HCT116 (cell line): ENCODE results near the gene TMEM126B. TPM values are rescaled to one million over a fixed set of nuclear protein-coding genes. Genes with fewer than 3 reads are reported as not detected.

Experiments
- ATAC-seq: fragments of 200-7000 bp; cut with Tn5 transposase; 2 replicates; pipeline ENCODE4 v1.9.1; 2020; ENCODE audit warnings: mild to moderate bottlenecking, moderate library complexity
- BruUV-seq: library from RNA; stranded (reverse); fragments of 400-500 nt; replicated peaks from 2 replicates; lab custom pipeline; 2021; lab: Mats Ljungman, UMichigan
- CTCF ChIA-PET: fragments of 300-600 bp; sonication (Branson Sonifier 250); formaldehyde crosslinking; loops from one replicate; lab custom pipeline; 2021; ENCODE audit warnings: antibody characterized with exemption; lab: Charles Lee
- POLR2A ChIA-PET: fragments of 300-600, 350-600 bp; sonication (Branson Sonifier 250); formaldehyde crosslinking; loops from one replicate; lab custom pipeline; 2021; ENCODE audit warnings: antibody characterized with exemption; lab: Charles Lee
- RAD21 ChIA-PET, 2 experiments: fragments of 300-600 bp; sonication (Branson Sonifier 250); formaldehyde crosslinking; loops; one replicate each; lab custom pipeline; 2023; ENCODE audit warnings: low total read pairs in 2 of 2; ENCODE audit not compliant: uncharacterized antibody in 2 of 2, unreplicated experiment in 2 of 2, low non-redundant PET in 1 of 2; lab: Charles Lee
- DNase-seq: peaks from one replicate; pipeline ENCODE4 v3.0.0-alpha.2; 2010; ENCODE audit warnings: low read depth, low spot score
- H2AFZ ChIP-seq: fragments of 200-600 bp; shearing (Covaris generic), sonication (generic); 2 replicates; pipeline ENCODE4 v1.6.1; 2017; ENCODE audit warnings: low read depth, mixed run types, mixed read lengths, antibody characterized with exemption, low read length; ENCODE audit not compliant: poor library complexity, severe bottlenecking
- H3K27ac ChIP-seq: 2 replicates; pipeline ENCODE4 v1.5.1; 2012; ENCODE audit warnings: low read depth, low read length
- H3K27me3 ChIP-seq: fragments of 200-600 bp; sonication (generic); 2 replicates; pipeline ENCODE4 v1.6.1; 2016; ENCODE audit warnings: mixed run types, low read length, mixed read lengths; ENCODE audit not compliant: insufficient read depth
- H3K36me3 ChIP-seq, 2 experiments: fragments of 200-500 bp in 1 of 2; fragments of 200-600 bp in 1 of 2; sonication (Bioruptor generic) in 1 of 2; sonication (generic) in 1 of 2; 2 replicates each; pipeline versions ENCODE4 v1.5.1 to v1.6.1; 2014 to 2016; ENCODE audit warnings: low read length in 2 of 2, inconsistent platforms in 1 of 2, mixed read lengths in 1 of 2, mixed run types in 1 of 2; ENCODE audit not compliant: insufficient read depth in 2 of 2, control insufficient read depth in 1 of 2
- H3K4me1 ChIP-seq, 2 experiments: fragments of 200-600 bp in 1 of 2; sonication (generic) in 1 of 2; 2 replicates each; pipeline versions ENCODE4 v1.5.1 to v1.6.1; 2012 to 2017; ENCODE audit warnings: low read length in 2 of 2, inconsistent platforms in 1 of 2, mild to moderate bottlenecking in 1 of 2, mixed read lengths in 1 of 2, mixed run types in 1 of 2, moderate library complexity in 1 of 2; ENCODE audit not compliant: insufficient read depth in 2 of 2, control insufficient read depth in 1 of 2
- H3K4me2 ChIP-seq: fragments of 200-600 bp; sonication (generic); 2 replicates; pipeline ENCODE4 v1.6.1; 2017; ENCODE audit warnings: mixed run types, low read length, mixed read lengths
- H3K4me3 ChIP-seq, 2 experiments: fragments of 200-600 bp in 1 of 2; sonication (generic) in 1 of 2; replicated peaks in 1 of 2; 2 replicates each; pipeline ENCODE4 v1.5.1; 2011 to 2016; ENCODE audit warnings: low read length in 2 of 2, control low read depth in 1 of 2, low read depth in 1 of 2, mild to moderate bottlenecking in 1 of 2, mixed read lengths in 1 of 2, mixed run types in 1 of 2
- H3K79me2 ChIP-seq: fragments of 200-600 bp; sonication (generic); 2 replicates; pipeline ENCODE4 v1.6.1; 2017; ENCODE audit warnings: mild to moderate bottlenecking, mixed run types, low read length, moderate library complexity, mixed read lengths; ENCODE audit not compliant: insufficient read depth
- H3K9ac ChIP-seq: fragments of 200-600 bp; sonication (generic); 2 replicates; pipeline ENCODE4 v1.6.1; 2016; ENCODE audit warnings: low read length, mixed read lengths
- H3K9me2 ChIP-seq: fragments of 200-600 bp; sonication (generic), shearing (Covaris generic); 2 replicates; pipeline ENCODE4 v1.6.1; 2017; ENCODE audit warnings: mixed run types, mild to moderate bottlenecking, moderate library complexity; ENCODE audit not compliant: insufficient read depth
- H3K9me3 ChIP-seq, 2 experiments: fragments of 200-500 bp in 1 of 2; fragments of 200-600 bp in 1 of 2; sonication (Bioruptor generic) in 1 of 2; sonication (generic) in 1 of 2; 2 replicates each; pipeline ENCODE4 v1.6.1; 2014 to 2017; ENCODE audit warnings: low read length in 2 of 2, mixed read lengths in 2 of 2, inconsistent platforms in 1 of 2, low read depth in 1 of 2, mild to moderate bottlenecking in 1 of 2, mixed run types in 1 of 2, moderate library complexity in 1 of 2; ENCODE audit not compliant: control insufficient read depth in 1 of 2, insufficient read depth in 1 of 2
- H4K20me1 ChIP-seq: fragments of 200-600 bp; sonication (generic), shearing (Covaris generic); 2 replicates; pipeline ENCODE4 v1.6.1; 2017; ENCODE audit warnings: mixed run types, mild to moderate bottlenecking, moderate library complexity; ENCODE audit not compliant: insufficient read depth
- ATF3 ChIP-seq: IDR thresholded peaks from 2 replicates; pipeline ENCODE4 v1.6.1; 2012
- CBX3 ChIP-seq: IDR thresholded peaks from 2 replicates; pipeline ENCODE4 v1.6.1; 2012; ENCODE audit warnings: low read depth
- CEBPB ChIP-seq: IDR thresholded peaks from 2 replicates; pipeline ENCODE4 v1.6.1; 2012; ENCODE audit warnings: low read depth
- CTCF ChIP-seq, 3 experiments: fragments of 200-600 bp in 1 of 3; sonication (generic) in 1 of 3; IDR thresholded peaks in 2 of 3; conservative IDR thresholded peaks in 1 of 3; 2 replicates each; pipeline ENCODE4 v1.5.1; 2012 to 2017; ENCODE audit warnings: low read depth in 2 of 3, low read length in 2 of 3, antibody characterized with exemption in 1 of 3, borderline replicate concordance in 1 of 3, control low read depth in 1 of 3, mild to moderate bottlenecking in 1 of 3, mixed read lengths in 1 of 3, mixed run types in 1 of 3, moderate library complexity in 1 of 3; ENCODE audit not compliant: insufficient read depth in 1 of 3
- EGR1 ChIP-seq: IDR thresholded peaks from 2 replicates; pipeline ENCODE4 v1.6.1; 2012; ENCODE audit warnings: low read depth
- ELF1 ChIP-seq: IDR thresholded peaks from 2 replicates; pipeline ENCODE4 v1.6.1; 2012; ENCODE audit warnings: low read depth, borderline replicate concordance
- EZH2 ChIP-seq: fragments of 200-600 bp; sonication (generic); IDR thresholded peaks from 2 replicates; pipeline ENCODE4 v1.6.1; 2017; ENCODE audit warnings: antibody characterized with exemption, mixed run types
- EZH2phosphoT487 ChIP-seq: fragments of 200-600 bp; IDR thresholded peaks from 2 replicates; pipeline ENCODE4 v1.6.1; 2018; ENCODE audit warnings: antibody characterized with exemption, borderline replicate concordance
- FOSL1 ChIP-seq: IDR thresholded peaks from 2 replicates; pipeline ENCODE4 v1.6.1; 2012; ENCODE audit warnings: low read depth
- JUND ChIP-seq: IDR thresholded peaks from 2 replicates; pipeline ENCODE4 v1.6.1; 2012
- MAX ChIP-seq: IDR thresholded peaks from 2 replicates; pipeline ENCODE4 v1.6.1; 2012
- POLR2A ChIP-seq: IDR thresholded peaks from 2 replicates; pipeline ENCODE4 v1.7.0; 2011; ENCODE audit warnings: borderline replicate concordance; ENCODE audit not compliant: insufficient read depth, insufficient read length; ENCODE audit errors: extremely low read depth
- POLR2AphosphoS5 ChIP-seq: IDR thresholded peaks from 2 replicates; pipeline ENCODE4 v1.6.1; 2011; ENCODE audit warnings: mild to moderate bottlenecking, low read depth, low read length, moderate library complexity
- RAD21 ChIP-seq: IDR thresholded peaks from 2 replicates; pipeline ENCODE4 v1.6.1; 2012; ENCODE audit warnings: low read depth, mild to moderate bottlenecking
- SIN3A ChIP-seq: IDR thresholded peaks from 2 replicates; pipeline ENCODE4 v1.6.1; 2012; ENCODE audit warnings: low read depth
- SP1 ChIP-seq: IDR thresholded peaks from 2 replicates; pipeline ENCODE4 v1.6.1; 2012; ENCODE audit warnings: low read depth
- TCF7L2 ChIP-seq: IDR thresholded peaks from 2 replicates; pipeline ENCODE4 v1.7.0; 2011; ENCODE audit warnings: borderline replicate concordance, inconsistent platforms; ENCODE audit not compliant: insufficient read depth, insufficient read length; ENCODE audit errors: extremely low read depth
- YY1 ChIP-seq: IDR thresholded peaks from 2 replicates; pipeline ENCODE4 v1.6.1; 2011; ENCODE audit warnings: low read length, low read depth, moderate library complexity, mild to moderate bottlenecking; ENCODE audit not compliant: insufficient replicate concordance; ENCODE audit errors: extremely low read depth
- ZFX ChIP-seq: fragments of 450-650 bp; IDR thresholded peaks from 2 replicates; pipeline ENCODE4 v1.6.1; 2017
- ZNF274 ChIP-seq: fragments of 200-500 bp; sonication (Bioruptor generic); IDR thresholded peaks from 2 replicates; pipeline ENCODE4 v1.6.1; 2014; ENCODE audit warnings: mild to moderate bottlenecking, low read depth, low read length, inconsistent platforms
- intact Hi-C: fragments of 100-400 bp; cut with micrococcal nuclease; formaldehyde crosslinking; loops from 2 replicates; pipeline ENCODE4 v1.10.0; 2022
- total RNA-seq: library from RNA; stranded (reverse); gene quantifications from one replicate; pipeline ENCODE4 v1.2.1, GENCODE V29; 2021; ENCODE audit not compliant: unreplicated experiment
- TF ChIP-seq, protein P1 (sequence below): IDR thresholded peaks from 2 replicates; pipeline ENCODE4 v1.6.1; 2011; ENCODE audit warnings: mild to moderate bottlenecking, low read length, moderate library complexity; ENCODE audit not compliant: insufficient replicate concordance; ENCODE audit errors: extremely low read depth

The TMEM126B gene
- total RNA-seq, 1 experiment from 2014 or later, result 49.0 TPM

- no peaks in the 10 kb centered on the region for H3K9me2 ChIP-seq
- DNase-seq (peak; percentile 81), ATAC-seq (peak; percentile 96)
- H3K36me3 ChIP-seq, result 0 out of 4 replicates have a peak, but pooled peaks cover 0 to 3% of the 10 kb centered on the region in 2 experiments
- H3K4me2 ChIP-seq, result peak within 1 kb of the TSS; percentile 90
- ChIA-PET RAD21 (interaction anchor here in 1 of 2 experiments (0.7 kb wide), 1 partner anchor 20 kb away, joined by 3 read pairs; no protein-coding TSS in a partner anchor), POLR2A (interaction anchor here (0.9 to 1.8 kb wide), 7 partner anchors 8 to 20 kb away, joined by 3 to 9 read pairs (median 4); partner anchors contain the start of genes CREBZF and TMEM126B), CTCF (interaction anchor here (0.7 to 1.5 kb wide), 2 partner anchors 207 to 546 kb away, joined by 3 to 4 read pairs; partner anchors contain the start of gene CCDC83)
- H3K4me1 ChIP-seq, result peaks cover 4 to 15% of the 10 kb centered on the region in 2 experiments; a peak in 3 of 4 replicates
- H4K20me1 ChIP-seq, result no peaks in the 10 kb centered on the region
- H3K27me3 ChIP-seq, result no peaks in the 10 kb centered on the region
- H3K9me3 ChIP-seq, result no peaks in the 10 kb centered on the region
- BruUV-seq, result no TSS peak
- intact Hi-C loops, result no loop called here
- H3K4me3 ChIP-seq, result peak within 1 kb of the TSS; percentile 70 to 86
- H2AFZ ChIP-seq, result peak within 1 kb of the TSS; percentile 77
- H3K79me2 ChIP-seq, result peaks cover 18% of the 10 kb centered on the region
- peak within 1 kb of the TSS; percentile 55 for H3K27ac ChIP-seq
- H3K9ac ChIP-seq, result peak within 1 kb of the TSS; percentile 84
- TF ChIP-seq EZH2, result no peak
- TF ChIP-seq, protein P1, sequence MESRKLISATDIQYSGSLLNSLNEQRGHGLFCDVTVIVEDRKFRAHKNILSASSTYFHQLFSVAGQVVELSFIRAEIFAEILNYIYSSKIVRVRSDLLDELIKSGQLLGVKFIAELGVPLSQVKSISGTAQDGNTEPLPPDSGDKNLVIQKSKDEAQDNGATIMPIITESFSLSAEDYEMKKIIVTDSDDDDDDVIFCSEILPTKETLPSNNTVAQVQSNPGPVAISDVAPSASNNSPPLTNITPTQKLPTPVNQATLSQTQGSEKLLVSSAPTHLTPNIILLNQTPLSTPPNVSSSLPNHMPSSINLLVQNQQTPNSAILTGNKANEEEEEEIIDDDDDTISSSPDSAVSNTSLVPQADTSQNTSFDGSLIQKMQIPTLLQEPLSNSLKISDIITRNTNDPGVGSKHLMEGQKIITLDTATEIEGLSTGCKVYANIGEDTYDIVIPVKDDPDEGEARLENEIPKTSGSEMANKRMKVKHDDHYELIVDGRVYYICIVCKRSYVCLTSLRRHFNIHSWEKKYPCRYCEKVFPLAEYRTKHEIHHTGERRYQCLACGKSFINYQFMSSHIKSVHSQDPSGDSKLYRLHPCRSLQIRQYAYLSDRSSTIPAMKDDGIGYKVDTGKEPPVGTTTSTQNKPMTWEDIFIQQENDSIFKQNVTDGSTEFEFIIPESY, result no peak
- TF ChIP-seq SIN3A, result peak; percentile 93
- no peak for TF ChIP-seq JUND
- peak; percentile 51 for TF ChIP-seq ELF1
- TF ChIP-seq SP1, result peak; percentile 79; the same call in 1 of the 2 replicates
- TF ChIP-seq CEBPB, result peak; percentile 50; the same call in 1 of the 2 replicates
- TF ChIP-seq ATF3, result no peak
- TF ChIP-seq POLR2AphosphoS5, result peak; percentile 96
- peak; percentile 22 for TF ChIP-seq TCF7L2
- peak; percentile 75 for TF ChIP-seq MAX
- no peak for TF ChIP-seq EZH2phosphoT487
- TF ChIP-seq FOSL1, result no peak
- no peak for TF ChIP-seq ZNF274
- peak; percentile 65 for TF ChIP-seq ZFX
- TF ChIP-seq CTCF (IDR thresholded peaks at IDR 0.05 in 2 of 3, conservative IDR thresholded peaks at IDR 0.05 in 1 of 3; ENCODE audit: borderline replicate concordance in 1 of 3, insufficient read depth in 1 of 3, low read depth in 2 of 3, low read length in 2 of 3), result no peak
- TF ChIP-seq CBX3, result peak; percentile 75
- TF ChIP-seq POLR2A, result peak; percentile 90
- TF ChIP-seq YY1, result peak; percentile 98
- no peak for TF ChIP-seq RAD21
- TF ChIP-seq EGR1, result peak; percentile 96
Measured at GRCh38 chr11:85647604-85648299, 19.4 kb downstream of the TMEM126B start, which contains the start of gene TMEM126A. TSS of gene TMEM126A (plus strand) at chr11:85647967. CDS start at chr11:85650256, 2,289 bp downstream.
